IMR-90 (cell line): Measurements from ENCODE around the gene WDR37. TPM values are rescaled to one million over a fixed set of nuclear protein-coding genes. Genes with fewer than 3 reads are reported as not detected.

Experiments used
- ATAC-seq: fragments of 200-7000 bp; cut with Tn5 transposase; 2 replicates; pipeline ENCODE4 v1.9.1; 2020; ENCODE audit warnings: low read depth, mild to moderate bottlenecking, moderate library complexity
- BruUV-seq: library from RNA; stranded (reverse); fragments of 400-500 nt; replicated peaks from 2 replicates; lab custom pipeline; 2021; lab: Mats Ljungman, UMichigan
- CTCF ChIA-PET: fragments of 300-600 bp; formaldehyde crosslinking; extraction: SDS; loops from one replicate; lab custom pipeline; 2021; ENCODE audit warnings: antibody characterized with exemption; lab: Yijun Ruan, JAX
- POLR2A ChIA-PET: fragments of 300-600 bp; sonication (Branson Sonifier 250); formaldehyde crosslinking; loops from one replicate; lab custom pipeline; 2022; ENCODE audit warnings: antibody characterized with exemption; ENCODE audit not compliant: unreplicated experiment; lab: Charles Lee
- DNase-seq: peaks from one replicate; pipeline ENCODE4 v3.0.0; 2013
- H2AFZ ChIP-seq: replicated peaks from 2 replicates; pipeline ENCODE3; 2013; ENCODE audit warnings: low read length, mild to moderate bottlenecking; ENCODE audit not compliant: poor library complexity
- H2AK5ac ChIP-seq: 2 replicates; pipeline ENCODE4 v1.6.1; 2013; ENCODE audit warnings: low read depth, low read length, inconsistent platforms
- H2AK9ac ChIP-seq: replicated peaks from 2 replicates; pipeline ENCODE3; 2013; ENCODE audit warnings: mild to moderate bottlenecking, low read depth, low read length, moderate library complexity; ENCODE audit not compliant: poor library complexity
- H2BK120ac ChIP-seq: 2 replicates; pipeline ENCODE4 v1.6.1; 2013; ENCODE audit warnings: low read depth, low read length, inconsistent platforms
- H2BK15ac ChIP-seq: 3 replicates; pipeline ENCODE4 v1.6.1; 2013; ENCODE audit warnings: low read depth, low read length, inconsistent platforms
- H2BK20ac ChIP-seq: 2 replicates; pipeline ENCODE4 v1.6.1; 2013; ENCODE audit warnings: low read depth, mild to moderate bottlenecking, inconsistent platforms, low read length, moderate library complexity
- H2BK5ac ChIP-seq: 2 replicates; pipeline ENCODE4 v1.6.1; 2013; ENCODE audit warnings: mild to moderate bottlenecking, low read depth, low read length, inconsistent platforms; ENCODE audit not compliant: poor library complexity, severe bottlenecking
- H3K14ac ChIP-seq: replicated peaks from 2 replicates; pipeline ENCODE4 v1.6.1; 2013; ENCODE audit warnings: low read depth, low read length, inconsistent platforms
- H3K18ac ChIP-seq: 2 replicates; pipeline ENCODE4 v1.6.1; 2013; ENCODE audit warnings: low read depth, low read length, control low read depth
- H3K23ac ChIP-seq: 2 replicates; pipeline ENCODE4 v1.6.1; 2013; ENCODE audit warnings: low read depth, low read length, inconsistent platforms
- H3K27ac ChIP-seq: 2 replicates; pipeline ENCODE4 v1.5.1; 2013; ENCODE audit warnings: mild to moderate bottlenecking, control low read depth, low read length; ENCODE audit not compliant: insufficient read depth
- H3K27me3 ChIP-seq: 2 replicates; pipeline ENCODE4 v1.6.1; 2013; ENCODE audit warnings: low read length; ENCODE audit not compliant: control insufficient read depth, insufficient read depth
- H3K36me3 ChIP-seq: 2 replicates; pipeline ENCODE4 v1.6.1; 2013; ENCODE audit warnings: low read length, mixed read lengths; ENCODE audit not compliant: control insufficient read depth, insufficient read depth
- H3K4ac ChIP-seq: 2 replicates; pipeline ENCODE4 v1.6.1; 2013; ENCODE audit warnings: low read depth, low read length, inconsistent platforms
- H3K4me1 ChIP-seq: 2 replicates; pipeline ENCODE4 v1.6.1; 2013; ENCODE audit warnings: low read length, mixed read lengths; ENCODE audit not compliant: control insufficient read depth, insufficient read depth
- H3K4me2 ChIP-seq: 2 replicates; pipeline ENCODE4 v1.6.1; 2013; ENCODE audit warnings: low read depth, mild to moderate bottlenecking, control low read depth, low read length, moderate library complexity
- H3K4me3 ChIP-seq: 2 replicates; pipeline ENCODE4 v1.5.1; 2013; ENCODE audit warnings: low read depth, mild to moderate bottlenecking, control low read depth, low read length, moderate library complexity; ENCODE audit not compliant: insufficient read depth
- H3K56ac ChIP-seq: 2 replicates; pipeline ENCODE4 v1.6.1; 2013; ENCODE audit warnings: low read length, inconsistent platforms; ENCODE audit not compliant: insufficient read depth; ENCODE audit errors: extremely low read depth
- H3K79me1 ChIP-seq, 2 experiments: 2 replicates each; pipeline ENCODE4 v1.6.1; 2013; ENCODE audit warnings: low read length in 2 of 2, inconsistent platforms in 1 of 2, low read depth in 1 of 2
- H3K9ac ChIP-seq: 2 replicates; pipeline ENCODE4 v1.6.1; 2013; ENCODE audit warnings: low read depth, low read length, control low read depth
- H3K9me1 ChIP-seq: 2 replicates; pipeline ENCODE4 v1.6.1; 2013; ENCODE audit warnings: low read length, inconsistent platforms; ENCODE audit not compliant: insufficient read depth
- H3K9me3 ChIP-seq: 2 replicates; pipeline ENCODE4 v1.6.1; 2013; ENCODE audit warnings: low read length; ENCODE audit not compliant: control insufficient read depth, insufficient read depth
- H4K20me1 ChIP-seq: 2 replicates; pipeline ENCODE4 v1.6.1; 2013; ENCODE audit warnings: low read length, inconsistent platforms; ENCODE audit not compliant: insufficient read depth
- H4K5ac ChIP-seq: 2 replicates; pipeline ENCODE4 v1.6.1; 2013; ENCODE audit warnings: mild to moderate bottlenecking, low read depth, low read length, control low read depth
- H4K8ac ChIP-seq, 2 experiments: 2 replicates each; pipeline ENCODE4 v1.6.1; 2013; ENCODE audit warnings: low read depth in 2 of 2, low read length in 2 of 2, control low read depth in 1 of 2, inconsistent platforms in 1 of 2
- H4K91ac ChIP-seq: 2 replicates; pipeline ENCODE4 v1.6.1; 2013; ENCODE audit warnings: low read depth, low read length, inconsistent platforms; ENCODE audit not compliant: insufficient read depth
- RFX5 ChIP-seq: IDR thresholded peaks from 2 replicates; pipeline ENCODE4 v1.8.0; 2012; ENCODE audit warnings: low read depth, mild to moderate bottlenecking, low read length, moderate library complexity
- WGBS, 2 experiments: methylation state at CpG; one replicate each; pipeline versions ENCODE4 v1.1.5 to v1.1.7; 2013; ENCODE audit warnings: missing lambda C conversion rate in 2 of 2; ENCODE audit not compliant: insufficient read length in 1 of 2; ENCODE audit errors: extremely low coverage in 2 of 2; 5-methylcytosine and 5-hydroxymethylcytosine counted together
- dilution Hi-C: fragments of 300-500 bp; cut with HindIII; formaldehyde crosslinking; loops from one replicate; pipeline ENCODE4 v1.14.3; 2018; ENCODE audit warnings: low sequenced_read_pairs; ENCODE audit not compliant: unreplicated experiment
- in situ Hi-C: fragments of 300-500 bp; cut with MboI; formaldehyde crosslinking; loops from 3 replicates; pipeline ENCODE4 v1.14.3; 2019; ENCODE audit warnings: low sequenced_read_pairs, inconsistent platforms, mixed read lengths
- intact Hi-C: fragments of 100-400 bp; cut with micrococcal nuclease; formaldehyde crosslinking; loops from 2 replicates; pipeline ENCODE4 v1.10.0; 2022
- polyA plus RNA-seq, 3 experiments: library from polyadenylated mRNA; depleted of rRNA; stranded (reverse); fragments of >200 nt; gene quantifications; 2 replicates each; pipeline ENCODE4 v1.2.3, GENCODE V29; 2012; ENCODE audit warnings: low replicate concordance in 1 of 3
- total RNA-seq: library from RNA; depleted of rRNA; stranded (reverse); fragments of >200 nt; gene quantifications from 2 replicates; pipeline ENCODE4 v1.2.3, GENCODE V29; 2012

WDR37 gene
- total and polyA plus RNA-seq, 2 of the 4 experiments (the other 2 are of a cell fraction): 12.7 to 14.5 TPM

- no peak overlapping the region for H4K5ac ChIP-seq
- H4K8ac ChIP-seq: no peak overlapping the region
- no peak for DNase-seq
- no peaks in the 10 kb centered on the region for H3K27me3 ChIP-seq
- no peak overlapping the region for H2BK20ac ChIP-seq
- no peak overlapping the region for H2AFZ ChIP-seq
- no peak overlapping the region for H3K9ac ChIP-seq
- in situ Hi-C loops (no loop called here), dilution Hi-C loops (no loop called here), intact Hi-C loops (no loop called here)
- no peak overlapping the region for H3K14ac ChIP-seq
- H3K56ac ChIP-seq: no peak overlapping the region
- H3K36me3 ChIP-seq: peaks cover 25% of the 10 kb centered on the region
- no peak overlapping the region for H3K4me3 ChIP-seq
- POLR2A ChIA-PET: no interaction called here
- no peak overlapping the region for H2BK15ac ChIP-seq
- H2AK9ac ChIP-seq: no peak overlapping the region
- H3K9me3 ChIP-seq: no peaks in the 10 kb centered on the region
- H3K9me1 ChIP-seq: peaks cover 9% of the 10 kb centered on the region; the same call in 1 of the 2 replicates
- no peak overlapping the region for H2AK5ac ChIP-seq
- ATAC-seq: no peak
- CTCF ChIA-PET: no interaction called here
- H4K91ac ChIP-seq: no peak overlapping the region
- BruUV-seq: no TSS peak
- peaks cover 10 to 47% of the 10 kb centered on the region in 2 experiments for H3K79me1 ChIP-seq
- peaks cover 10% of the 10 kb centered on the region for H4K20me1 ChIP-seq
- WGBS, 2 experiments: 98% methylated on average over 18 of the region's 24 CpGs; no CpG with 5 or more reads in 1 of the 2 experiments
- no peak for TF ChIP-seq RFX5
- no peak overlapping the region for H3K18ac ChIP-seq
- no peak overlapping the region for H2BK120ac ChIP-seq
- H2BK5ac ChIP-seq: no peak overlapping the region
- H3K4ac ChIP-seq: no peak overlapping the region
- H3K23ac ChIP-seq: no peak overlapping the region
- no peak overlapping the region for H3K27ac ChIP-seq
- H3K4me2 ChIP-seq: no peak overlapping the region
- H3K4me1 ChIP-seq: no peaks in the 10 kb centered on the region
Observed at GRCh38 chr10:1074052-1074747, 18.0 kb downstream of the WDR37 start.
